Inferior parietal cortex (tissue), 1 donor: ENCODE measurements around the gene PPIL6.
"Not testable (repeated sequence)": the region's sequence is repeated elsewhere in the genome, so short reads cannot be mapped to it uniquely, and the experiment has no call there.

Source experiments
- DNase-seq: peaks from one replicate; pipeline ENCODE4 v3.0.0-alpha.2; 2016; ENCODE audit errors: extremely low spot score

Gene PPIL6

GRCh38 chr6:109393886-109394281 is 46.5 kb downstream of the PPIL6 start:
- no peak for DNase-seq

- no peak for DNase-seq
Observed at GRCh38 chr6:109393157-109393885, 47.1 kb downstream of the PPIL6 start.

- no peak for DNase-seq
Observed at GRCh38 chr6:109389650-109390274, 50.7 kb downstream of the PPIL6 start.

GRCh38 chr6:109388265-109388664 is 52.2 kb downstream of the PPIL6 start:
- no peak for DNase-seq

GRCh38 chr6:109383438-109383940 is 56.9 kb downstream of the PPIL6 start:
- DNase-seq = no peak

- DNase-seq = peak; percentile 89
Observed at GRCh38 chr6:109382576-109383437, 57.6 kb downstream of the PPIL6 start.

- DNase-seq = peak; percentile 96
Observed at GRCh38 chr6:109381747-109382575, 58.5 kb downstream of the PPIL6 start, which contains the start of gene CD164. TSS of gene CD164 (minus strand) at chr6:109382467. CDS start at chr6:109382378, 89 bp downstream.

- no peak for DNase-seq
Observed at GRCh38 chr6:109381061-109381746, 59.2 kb downstream of the PPIL6 start.

- DNase-seq = no peak
Observed at GRCh38 chr6:109379711-109380110, 60.7 kb downstream of the PPIL6 start.

- no peak for DNase-seq
Observed at GRCh38 chr6:109377717-109378116, 62.7 kb downstream of the PPIL6 start.

- DNase-seq = no peak
Observed at GRCh38 chr6:109374326-109374892, 66.0 kb downstream of the PPIL6 start.

- no peak for DNase-seq
Observed at GRCh38 chr6:109373762-109374161, 66.7 kb downstream of the PPIL6 start.

- DNase-seq = no peak
Observed at GRCh38 chr6:109373331-109373730, 67.1 kb downstream of the PPIL6 start.

GRCh38 chr6:109372130-109372529 is 68.3 kb downstream of the PPIL6 start:
- no peak for DNase-seq

- no peak for DNase-seq
Observed at GRCh38 chr6:109370792-109371191, 69.6 kb downstream of the PPIL6 start.

- DNase-seq = no peak
Observed at GRCh38 chr6:109370336-109370735, 70.1 kb downstream of the PPIL6 start.

GRCh38 chr6:109369728-109370127 is 70.7 kb downstream of the PPIL6 start:
- no peak for DNase-seq

GRCh38 chr6:109364382-109365078 is 75.9 kb downstream of the PPIL6 start:
- not testable (repeated sequence) for DNase-seq

GRCh38 chr6:109363753-109364152 is 76.7 kb downstream of the PPIL6 start:
- no peak for DNase-seq
